ENCODE measurements around the gene TXNRD1.
"Not testable (repeated sequence)": the region's sequence is repeated elsewhere in the genome, so short reads cannot be mapped to it uniquely, and the experiment has no call there.

TXNRD1 gene

GRCh38 chr12:104215638-104216297 is at the start of gene TXNRD1:
TXNRD1 (plus strand) TSS chr12:104215779; CDS start chr12:104215803, 24 bp downstream.
- ATAC-seq: peak; percentile 97
- Mint-ChIP-seq H3K4me1 (peaks cover 19% of the 10 kb centered on the region), H3K36me3 (no peaks in the 10 kb centered on the region), H3K27me3 (peaks cover 8% of the 10 kb centered on the region), H3K9me3 (no peaks in the 10 kb centered on the region), H3K27ac (peak within 1 kb of the TSS; percentile 83), H3K4me3 (peak within 1 kb of the TSS; percentile 80)

- Mint-ChIP-seq H3K36me3 (no peaks in the 10 kb centered on the region), H3K4me1 (no peaks in the 10 kb centered on the region), H3K4me3 (no peak overlapping the region), H3K9me3 (no peaks in the 10 kb centered on the region), H3K27ac (no peak overlapping the region), H3K27me3 (no peaks in the 10 kb centered on the region)
- ATAC-seq: no peak
Measured at GRCh38 chr12:104165801-104166200, 49.8 kb upstream of the TXNRD1 start.

DNA sequence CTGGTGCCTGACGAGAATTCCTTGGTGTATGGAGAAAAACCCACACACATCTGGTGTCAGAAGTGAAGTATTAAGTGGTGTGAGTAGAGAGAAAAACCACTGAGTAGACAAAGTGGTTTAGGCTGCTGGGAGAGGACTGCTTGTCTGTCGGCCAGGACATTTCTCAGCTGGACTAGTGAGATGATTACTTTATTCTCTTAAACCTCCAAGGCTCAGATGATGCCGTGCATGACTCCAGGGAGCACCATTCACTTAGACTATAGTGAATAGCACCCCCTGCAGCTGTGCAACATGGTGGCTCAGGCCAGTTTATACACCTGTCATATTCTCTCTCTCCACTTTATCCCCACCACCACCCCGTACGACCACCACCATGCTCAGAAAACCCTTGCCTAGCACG is 49.1 kb upstream of the TXNRD1 start:
- no peak overlapping the region for H3K4me3 Mint-ChIP-seq
- no peak overlapping the region for H3K27ac Mint-ChIP-seq
- no peaks in the 10 kb centered on the region for H3K27me3 Mint-ChIP-seq
- no peaks in the 10 kb centered on the region for H3K36me3 Mint-ChIP-seq
- no peak for ATAC-seq
- no peaks in the 10 kb centered on the region for H3K9me3 Mint-ChIP-seq
- H3K4me1 Mint-ChIP-seq: no peaks in the 10 kb centered on the region

GRCh38 chr12:104167519-104168458 is 47.8 kb upstream of the TXNRD1 start:
- no peak for ATAC-seq
- no peaks in the 10 kb centered on the region for H3K36me3 Mint-ChIP-seq
- H3K4me1 Mint-ChIP-seq: no peaks in the 10 kb centered on the region
- H3K27ac Mint-ChIP-seq: no peak overlapping the region
- H3K4me3 Mint-ChIP-seq: no peak overlapping the region
- no peaks in the 10 kb centered on the region for H3K9me3 Mint-ChIP-seq
- no peaks in the 10 kb centered on the region for H3K27me3 Mint-ChIP-seq

DNA sequence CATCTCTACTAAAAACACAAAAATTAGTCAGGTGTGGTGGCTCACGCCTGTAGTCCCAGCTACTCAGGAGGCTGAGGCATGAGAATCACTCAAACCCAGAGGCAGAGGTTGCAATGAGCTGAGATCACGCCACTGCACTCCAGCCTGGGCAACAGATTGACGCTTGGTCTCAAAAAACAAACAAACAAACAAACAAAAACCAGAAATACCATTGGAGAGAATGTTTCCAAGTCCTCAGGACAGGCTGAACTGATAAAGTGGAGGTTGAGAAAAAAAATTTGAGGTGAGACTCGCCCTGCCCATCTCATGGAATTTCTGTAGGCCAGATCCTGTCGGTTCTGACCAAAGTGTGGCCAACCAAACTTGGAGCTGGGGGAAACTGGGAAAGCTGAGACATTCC is 47.0 kb upstream of the TXNRD1 start:
- Mint-ChIP-seq H3K9me3 (no peaks in the 10 kb centered on the region), H3K27me3 (no peaks in the 10 kb centered on the region), H3K36me3 (no peaks in the 10 kb centered on the region), H3K27ac (no peak overlapping the region), H3K4me3 (no peak overlapping the region), H3K4me1 (no peaks in the 10 kb centered on the region)
- no peak for ATAC-seq

GRCh38 chr12:104171785-104172569 is 43.6 kb upstream of the TXNRD1 start:
- H3K4me3 Mint-ChIP-seq: no peak overlapping the region
- no peak for ATAC-seq

GRCh38 chr12:104172570-104172947 is 43.0 kb upstream of the TXNRD1 start:
- no peak overlapping the region for H3K4me3 Mint-ChIP-seq
- no peaks in the 10 kb centered on the region for H3K4me1 Mint-ChIP-seq

More at GRCh38 chr12:104171785-104172569, 43.6 kb upstream of the TXNRD1 start:
- no peak overlapping the region for H3K27ac Mint-ChIP-seq
- H3K36me3 Mint-ChIP-seq: no peaks in the 10 kb centered on the region
- no peaks in the 10 kb centered on the region for H3K27me3 Mint-ChIP-seq
- no peaks in the 10 kb centered on the region for H3K4me1 Mint-ChIP-seq
- H3K9me3 Mint-ChIP-seq: no peaks in the 10 kb centered on the region

DNA sequence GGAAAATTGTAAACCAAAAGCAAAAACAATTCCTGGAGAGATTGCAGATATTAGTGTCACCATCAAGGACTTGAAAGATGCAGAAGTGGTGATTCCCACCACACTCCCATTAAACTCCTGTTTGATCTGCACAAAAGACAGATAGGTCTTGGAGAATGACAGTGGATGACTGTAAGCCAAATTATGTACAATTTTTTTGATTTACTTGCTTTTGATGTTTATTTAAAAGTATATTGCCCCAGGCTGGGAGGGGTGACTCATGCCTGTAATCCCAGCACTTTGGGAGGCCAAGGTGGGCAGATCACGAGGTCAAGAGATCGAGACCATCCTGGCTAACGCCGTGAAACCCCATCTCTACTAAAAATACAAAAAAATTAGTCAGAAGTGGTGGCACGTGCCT is 41.8 kb upstream of the TXNRD1 start:
- H3K36me3 Mint-ChIP-seq, H3K9me3 Mint-ChIP-seq, H3K4me3 Mint-ChIP-seq, H3K4me1 Mint-ChIP-seq, H3K27ac Mint-ChIP-seq, ATAC-seq: not testable (repeated sequence)
- H3K27me3 Mint-ChIP-seq: peaks cover 16% of the 10 kb centered on the region

More at GRCh38 chr12:104172570-104172947, 43.0 kb upstream of the TXNRD1 start:
- no peak overlapping the region for H3K27ac Mint-ChIP-seq
- no peaks in the 10 kb centered on the region for H3K36me3 Mint-ChIP-seq
- peaks cover 4% of the 10 kb centered on the region for H3K27me3 Mint-ChIP-seq
- H3K9me3 Mint-ChIP-seq: no peaks in the 10 kb centered on the region
- no peak for ATAC-seq

DNA sequence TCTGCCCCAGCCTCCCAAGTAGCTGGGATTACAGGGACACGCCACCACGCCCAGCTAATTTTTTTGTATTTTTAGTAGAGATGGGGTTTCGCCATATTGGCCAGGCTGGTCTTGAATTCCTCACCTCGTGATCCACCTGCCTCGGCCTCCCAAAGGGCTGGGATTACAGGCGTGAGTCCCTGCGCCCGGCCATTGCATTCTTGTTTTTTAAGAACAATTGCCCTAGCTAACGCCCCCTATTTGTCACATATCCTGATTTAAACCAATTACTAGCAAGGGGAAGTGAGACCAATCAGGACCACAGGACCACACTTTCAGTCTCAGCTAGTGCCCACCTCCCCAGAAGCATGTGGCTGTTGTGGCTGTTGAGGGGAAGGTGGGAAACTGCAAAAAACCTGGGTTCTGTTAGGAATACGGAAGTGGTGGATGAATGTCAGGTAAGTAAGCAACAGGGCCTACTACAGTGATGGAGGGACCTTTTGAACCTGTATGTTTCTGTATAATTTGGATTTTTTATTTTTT is 39.8 kb upstream of the TXNRD1 start:
- no peaks in the 10 kb centered on the region for H3K9me3 Mint-ChIP-seq
- no peaks in the 10 kb centered on the region for H3K36me3 Mint-ChIP-seq
- H3K27ac Mint-ChIP-seq: no peak overlapping the region
- no peaks in the 10 kb centered on the region for H3K4me1 Mint-ChIP-seq
- peak; percentile 63 for ATAC-seq
- H3K4me3 Mint-ChIP-seq: no peak overlapping the region
- peaks cover 17% of the 10 kb centered on the region for H3K27me3 Mint-ChIP-seq

- Mint-ChIP-seq H3K4me3 (no peak overlapping the region), H3K9me3 (no peaks in the 10 kb centered on the region), H3K27ac (no peak overlapping the region), H3K4me1 (no peaks in the 10 kb centered on the region), H3K27me3 (peaks cover 17% of the 10 kb centered on the region), H3K36me3 (no peaks in the 10 kb centered on the region)
- ATAC-seq: no peak
Measured at GRCh38 chr12:104177336-104177662, 38.3 kb upstream of the TXNRD1 start.

DNA sequence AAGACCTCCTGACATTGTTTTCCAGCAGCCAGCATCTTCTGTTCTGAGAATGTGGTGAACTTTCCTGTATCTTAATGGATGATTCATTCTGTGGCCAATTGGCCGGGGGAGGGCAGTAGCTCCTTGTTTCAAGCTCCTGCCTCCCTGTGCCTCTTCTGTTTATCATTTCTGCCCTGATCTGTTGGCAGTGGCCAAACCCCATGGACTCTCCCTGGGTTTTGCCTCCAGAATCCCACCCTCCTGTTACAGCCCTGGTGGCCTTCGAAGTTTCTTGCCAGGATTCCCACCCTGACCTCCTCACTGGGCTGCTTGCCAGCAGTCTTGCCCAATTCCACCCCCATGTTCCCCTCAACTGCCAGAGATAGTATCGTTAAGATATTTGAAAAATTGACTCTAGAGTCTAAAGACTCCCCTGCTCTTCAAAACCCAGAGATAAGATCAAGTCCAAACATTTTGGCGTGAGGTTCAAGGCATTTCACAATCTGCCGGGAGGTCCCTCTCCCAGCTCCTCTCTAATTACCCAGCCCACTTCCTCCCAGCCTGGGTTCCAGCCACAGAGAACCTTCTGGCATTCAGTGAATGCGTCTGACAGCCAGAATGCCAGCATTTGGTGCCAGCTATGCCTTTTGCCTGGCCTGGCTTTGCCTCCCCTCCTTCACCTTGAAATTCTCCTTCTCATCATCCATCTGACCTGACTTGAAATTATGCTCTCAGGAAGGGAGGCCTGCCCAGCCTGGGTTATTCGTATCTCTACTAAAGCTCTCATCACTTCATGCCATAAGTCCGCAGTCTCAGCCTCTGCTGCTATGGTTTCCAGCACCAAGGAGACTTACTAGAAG is 37.7 kb upstream of the TXNRD1 start:
- Mint-ChIP-seq H3K4me3 (no peak overlapping the region), H3K27me3 (peaks cover 17% of the 10 kb centered on the region), H3K4me1 (no peaks in the 10 kb centered on the region), H3K36me3 (no peaks in the 10 kb centered on the region), H3K9me3 (no peaks in the 10 kb centered on the region), H3K27ac (no peak overlapping the region)
- ATAC-seq: no peak

- Mint-ChIP-seq H3K36me3 (no peaks in the 10 kb centered on the region), H3K27me3 (peaks cover 17% of the 10 kb centered on the region), H3K9me3 (peaks cover 8% of the 10 kb centered on the region), H3K4me3 (no peak overlapping the region), H3K27ac (no peak overlapping the region), H3K4me1 (no peaks in the 10 kb centered on the region)
- no peak for ATAC-seq
Measured at GRCh38 chr12:104180374-104180773, 35.2 kb upstream of the TXNRD1 start.

GRCh38 chr12:104181313-104181712 is 34.3 kb upstream of the TXNRD1 start:
- Mint-ChIP-seq H3K36me3 (no peaks in the 10 kb centered on the region), H3K4me1 (no peaks in the 10 kb centered on the region), H3K9me3 (peaks cover 8% of the 10 kb centered on the region), H3K27me3 (peaks cover 17% of the 10 kb centered on the region), H3K4me3 (no peak overlapping the region), H3K27ac (no peak overlapping the region)
- ATAC-seq: no peak

GRCh38 chr12:104182144-104182543 is 33.4 kb upstream of the TXNRD1 start:
- Mint-ChIP-seq H3K9me3 (peaks cover 8% of the 10 kb centered on the region), H3K27ac (no peak overlapping the region), H3K36me3 (no peaks in the 10 kb centered on the region), H3K27me3 (peaks cover 17% of the 10 kb centered on the region), H3K4me1 (no peaks in the 10 kb centered on the region), H3K4me3 (no peak overlapping the region)
- ATAC-seq: no peak

Data from stimulated activated memory B cell treated with anti-CD40 and anti-IgM and Interleukin-4, amounts not matched to agents 10 μg/mL and 1 μg/mL and 100 μg/mL, for 72 hours (primary cell).